Gastrocnemius medialis (tissue), 4 donors: ENCODE results near the gene HTRA3. TPM values are rescaled to one million over a fixed set of nuclear protein-coding genes. Genes with fewer than 3 reads are reported as not detected.

Experiments
- ATAC-seq, 2 donors: fragments of 150-250 bp; one replicate each; pipeline ENCODE4 v1.9.1; 2016
- DNase-seq, 2 donors: peaks; one replicate each; pipeline ENCODE4 v3.0.0-alpha.2; 2019
- H3K27ac ChIP-seq, 4 donors: fragments of 200-600 bp; sonication (generic); 1 replicate in 1 of 4; 2 replicates in 3 of 4; pipeline ENCODE4 v1.5.1; 2016 to 2018; ENCODE audit warnings: mild to moderate bottlenecking in 2 of 4, moderate library complexity in 1 of 4
- H3K27me3 ChIP-seq, 3 donors: fragments of 200-600 bp; sonication (generic) in 2 of 3; 1 replicate in 1 of 3; 2 replicates in 2 of 3; pipeline versions ENCODE4 v1.5.1 to v1.6.0; 2016 to 2019; ENCODE audit warnings: mild to moderate bottlenecking in 1 of 3, moderate library complexity in 1 of 3
- H3K36me3 ChIP-seq, 2 donors: fragments of 200-600 bp; sonication (generic) in 1 of 2; one replicate each; pipeline ENCODE4 v1.5.1; 2017 to 2018
- H3K4me1 ChIP-seq, 2 donors: fragments of 200-600 bp; sonication (generic) in 1 of 2; one replicate each; pipeline ENCODE4 v1.5.1; 2016 to 2017; ENCODE audit warnings: mild to moderate bottlenecking in 2 of 2
- H3K4me3 ChIP-seq, 4 donors: fragments of 200-600 bp; sonication (generic) in 3 of 4; 1 replicate in 1 of 4; 2 replicates in 3 of 4; pipeline ENCODE4 v1.5.1; 2016 to 2019; ENCODE audit warnings: mild to moderate bottlenecking in 2 of 4
- H3K9me3 ChIP-seq, 3 donors: fragments of 200-600 bp; sonication (generic) in 2 of 3; 1 replicate in 1 of 3; 2 replicates in 2 of 3; pipeline ENCODE4 v1.5.1; 2016 to 2019
- CTCF ChIP-seq, 5 experiments: fragments of 450-650 bp in 3 of 5; fragments of 200-600 bp in 2 of 5; sonication (generic) in 2 of 5; IDR thresholded peaks in 4 of 5; conservative IDR thresholded peaks in 1 of 5; 1 replicate in 4 of 5; 2 replicates in 1 of 5; pipeline ENCODE4 v1.5.1; 2016 to 2019; ENCODE audit warnings: antibody characterized with exemption in 5 of 5, mild to moderate bottlenecking in 3 of 5, moderate library complexity in 3 of 5
- POLR2A ChIP-seq, 2 donors: fragments of 450-650 bp; IDR thresholded peaks; one replicate each; pipeline ENCODE4 v1.6.1; 2017; ENCODE audit warnings: antibody characterized with exemption in 2 of 2, mild to moderate bottlenecking in 2 of 2, moderate library complexity in 2 of 2
- in situ Hi-C, 4 donors: fragments of 200-750 bp; cut with MboI; loops; one replicate each; pipeline versions ENCODE4 v1.15.0 to v1.8.0; 2017; ENCODE audit warnings: low sequenced_read_pairs in 4 of 4
- intact Hi-C: fragments of 100-400 bp; cut with DNase I; formaldehyde crosslinking; loops from one replicate; pipeline ENCODE4 v1.15.1; 2023; ENCODE audit warnings: low total_unique reads
- total RNA-seq, 4 donors: library from RNA; depleted of rRNA; stranded (reverse); fragments of >200 nt; gene quantifications; one replicate each; pipeline versions ENCODE4 v1.1.0 to v1.2.3, GENCODE V29; 2016

HTRA3 gene
- total RNA-seq, 4 donors from 2014 or later = 8.4 to 22.2 (median 16.0) TPM

- DNase-seq = no peak
- Histone ChIP-seq H3K4me3 (no peak overlapping the region), H3K36me3 (no peaks in the 10 kb centered on the region), H3K9me3 (no peaks in the 10 kb centered on the region), H3K27me3 (no peaks in the 10 kb centered on the region), H3K27ac (no peak overlapping the region), H3K4me1 (peaks cover 16 to 17% of the 10 kb centered on the region in 2 donors)
- in situ Hi-C loops = loop anchor here in 1 of 4 donors (10.0 kb wide), 1 partner anchor 74 kb away; no protein-coding TSS in a partner anchor
- ATAC-seq = no peak
- TF ChIP-seq POLR2A (IDR thresholded peaks at IDR 0.05) (no peak), CTCF (IDR thresholded peaks at IDR 0.05 in 4 of 5, conservative IDR thresholded peaks at IDR 0.05 in 1 of 5) (no peak)
- intact Hi-C loops = no loop called here
Measured at GRCh38 chr4:8321220-8321619, 51.7 kb downstream of the HTRA3 start.

- peaks cover 16 to 17% of the 10 kb centered on the region in 2 donors for H3K4me1 ChIP-seq
- intact Hi-C loops (no loop called here), in situ Hi-C loops (loop anchor here in 1 of 4 donors (10.0 kb wide), 1 partner anchor 73 kb away; no protein-coding TSS in a partner anchor)
- no peaks in the 10 kb centered on the region for H3K36me3 ChIP-seq
- H3K9me3 ChIP-seq = no peaks in the 10 kb centered on the region
- H3K27me3 ChIP-seq = no peaks in the 10 kb centered on the region
- ATAC-seq (no peak), DNase-seq (no peak)
- H3K27ac ChIP-seq = no peak overlapping the region
- TF ChIP-seq CTCF (IDR thresholded peaks at IDR 0.05 in 4 of 5, conservative IDR thresholded peaks at IDR 0.05 in 1 of 5) (no peak), POLR2A (IDR thresholded peaks at IDR 0.05) (no peak)
- no peak overlapping the region for H3K4me3 ChIP-seq
Measured at GRCh38 chr4:8321771-8322170, 52.2 kb downstream of the HTRA3 start.

- H3K27ac ChIP-seq = no peak overlapping the region
- no peak overlapping the region for H3K4me3 ChIP-seq
- intact Hi-C loops (no loop called here), in situ Hi-C loops (loop anchor here in 1 of 4 donors (10.0 kb wide), 1 partner anchor 72 kb away; no protein-coding TSS in a partner anchor)
- ATAC-seq (no peak), DNase-seq (no peak)
- no peaks in the 10 kb centered on the region for H3K36me3 ChIP-seq
- TF ChIP-seq CTCF (IDR thresholded peaks at IDR 0.05 in 4 of 5, conservative IDR thresholded peaks at IDR 0.05 in 1 of 5) = no peak
- TF ChIP-seq POLR2A (IDR thresholded peaks at IDR 0.05) = no peak
- H3K9me3 ChIP-seq = no peaks in the 10 kb centered on the region
- H3K27me3 ChIP-seq = no peaks in the 10 kb centered on the region
- peaks cover 16 to 17% of the 10 kb centered on the region in 2 donors for H3K4me1 ChIP-seq
Measured at GRCh38 chr4:8322794-8323704, 53.5 kb downstream of the HTRA3 start.

- intact Hi-C loops (no loop called here), in situ Hi-C loops (loop anchor here in 1 of 4 donors (10.0 kb wide), 1 partner anchor 71 kb away; no protein-coding TSS in a partner anchor)
- Histone ChIP-seq H3K36me3 (no peaks in the 10 kb centered on the region), H3K4me3 (no peak overlapping the region), H3K4me1 (peaks cover 16 to 17% of the 10 kb centered on the region in 2 donors), H3K9me3 (no peaks in the 10 kb centered on the region), H3K27ac (no peak overlapping the region), H3K27me3 (no peaks in the 10 kb centered on the region)
- ATAC-seq (no peak), DNase-seq (no peak)
- TF ChIP-seq POLR2A (IDR thresholded peaks at IDR 0.05) (no peak), CTCF (IDR thresholded peaks at IDR 0.05 in 4 of 5, conservative IDR thresholded peaks at IDR 0.05 in 1 of 5) (no peak)
Measured at GRCh38 chr4:8323947-8324555, 54.5 kb downstream of the HTRA3 start.
